GM06990 (cell line): ENCODE measurements around the gene TTLL8.

Source experiments
- DNase-seq: peaks from one replicate; pipeline ENCODE4 v3.0.0-alpha.2; 2011; ENCODE audit not compliant: insufficient read length; ENCODE audit errors: extremely low read depth
- H3K27me3 ChIP-seq: replicated peaks from 2 replicates; pipeline ENCODE4 v1.6.0; 2011; ENCODE audit warnings: low read length; ENCODE audit not compliant: control insufficient read depth, insufficient read depth
- H3K36me3 ChIP-seq: 2 replicates; pipeline ENCODE4 v1.5.1; 2011; ENCODE audit warnings: low read length; ENCODE audit not compliant: control insufficient read depth, insufficient read depth
- H3K4me3 ChIP-seq: replicated peaks from 2 replicates; pipeline ENCODE4 v1.5.1; 2011; ENCODE audit warnings: low read depth, mild to moderate bottlenecking, control low read depth, low read length
- CTCF ChIP-seq: IDR thresholded peaks from 2 replicates; pipeline ENCODE4 v1.5.1; 2011; ENCODE audit warnings: low read length, control low read depth, mild to moderate bottlenecking, inconsistent platforms; ENCODE audit not compliant: insufficient read depth, poor library complexity, severe bottlenecking

The TTLL8 gene

GRCh38 chr22:50082197-50082715, 24.2 kb upstream of the TTLL8 start:
- Histone ChIP-seq H3K27me3 (peaks cover 3% of the 10 kb centered on the region), H3K4me3 (no peak overlapping the region), H3K36me3 (no peaks in the 10 kb centered on the region)
- no peak for DNase-seq
- no peak for TF ChIP-seq CTCF

- no peak overlapping the region for H3K4me3 ChIP-seq
- DNase-seq: no peak
- H3K27me3 ChIP-seq: peaks cover 3% of the 10 kb centered on the region
- no peak for TF ChIP-seq CTCF
- no peaks in the 10 kb centered on the region for H3K36me3 ChIP-seq
Measured at GRCh38 chr22:50081426-50082196, 23.5 kb upstream of the TTLL8 start.

- H3K27me3 ChIP-seq: peaks cover 3% of the 10 kb centered on the region
- no peak for TF ChIP-seq CTCF
- DNase-seq: no peak
- no peak overlapping the region for H3K4me3 ChIP-seq
- no peaks in the 10 kb centered on the region for H3K36me3 ChIP-seq
Measured at GRCh38 chr22:50080077-50080465, 22.0 kb upstream of the TTLL8 start.

GRCh38 chr22:50078761-50079160, 20.7 kb upstream of the TTLL8 start:
- no peak for DNase-seq
- TF ChIP-seq CTCF: no peak
- H3K36me3 ChIP-seq: no peaks in the 10 kb centered on the region
- no peak overlapping the region for H3K4me3 ChIP-seq
- peaks cover 3% of the 10 kb centered on the region for H3K27me3 ChIP-seq

- DNase-seq: no peak
- Histone ChIP-seq H3K36me3 (no peaks in the 10 kb centered on the region), H3K4me3 (no peak overlapping the region), H3K27me3 (peaks cover 3% of the 10 kb centered on the region)
- no peak for TF ChIP-seq CTCF
Measured at GRCh38 chr22:50078246-50078645, 20.1 kb upstream of the TTLL8 start.
